Sigmoid colon (tissue), 4 donors: Measurements from ENCODE around the gene FREY1.

Source experiments
- CTCF ChIP-seq, 4 experiments: fragments of 450-650 bp in 3 of 4; fragments of 200-600 bp in 1 of 4; IDR thresholded peaks; one replicate each; pipeline ENCODE4 v1.5.1; 2016 to 2019; ENCODE audit warnings: antibody characterized with exemption in 4 of 4, mild to moderate bottlenecking in 3 of 4, moderate library complexity in 2 of 4
- EP300 ChIP-seq, 4 donors: sonication (generic); formaldehyde crosslinking; IDR thresholded peaks; one replicate each; pipeline ENCODE4 v1.6.1; 2017; ENCODE audit warnings: antibody characterized with exemption in 4 of 4
- POLR2A ChIP-seq, 2 donors: fragments of 450-650 bp; IDR thresholded peaks; one replicate each; pipeline ENCODE4 v1.6.1; 2016; ENCODE audit warnings: antibody characterized with exemption in 2 of 2, mild to moderate bottlenecking in 2 of 2, moderate library complexity in 2 of 2
- POLR2AphosphoS5 ChIP-seq, 4 donors: sonication (generic); formaldehyde crosslinking; IDR thresholded peaks; one replicate each; pipeline ENCODE4 v1.6.1; 2017; ENCODE audit warnings: antibody characterized with exemption in 4 of 4

DNA sequence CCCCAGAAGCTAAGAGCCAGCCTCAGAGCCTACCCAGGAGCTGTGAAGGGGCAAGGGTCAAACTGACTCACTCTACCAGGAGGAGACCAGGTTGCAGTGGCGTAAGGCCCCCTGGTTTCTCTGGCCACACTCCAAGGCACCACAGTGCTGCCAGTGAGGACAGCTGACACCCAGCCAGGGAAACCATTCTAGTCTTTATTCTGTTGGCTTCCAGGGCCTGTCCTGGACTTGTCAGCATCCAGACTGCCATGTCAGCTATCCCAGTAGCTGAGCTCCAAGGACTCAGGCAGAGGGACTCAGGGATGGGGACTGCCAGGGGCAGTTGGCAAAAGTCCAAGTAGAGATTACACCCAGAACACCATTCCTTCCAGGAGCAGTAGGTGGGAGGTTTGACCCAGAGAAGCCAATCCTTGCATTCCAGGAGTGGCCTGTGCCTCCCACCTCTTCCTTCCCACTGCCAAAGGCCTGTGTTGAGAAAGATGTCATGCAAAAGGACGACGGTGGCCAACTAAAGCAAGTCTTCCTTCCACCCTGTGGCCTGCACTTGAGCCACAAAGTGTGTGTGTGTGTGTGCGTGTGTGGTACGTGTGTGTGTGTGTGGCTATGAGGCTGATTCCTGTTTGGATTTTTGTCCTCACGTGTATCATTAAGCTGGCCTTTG is 25.2 kb downstream of the FREY1 start:
- TF ChIP-seq CTCF (IDR thresholded peaks at IDR 0.05) (no peak), EP300 (IDR thresholded peaks at IDR 0.05) (no peak), POLR2AphosphoS5 (IDR thresholded peaks at IDR 0.05) (no peak), POLR2A (IDR thresholded peaks at IDR 0.05) (no peak)
